Activated naive CD8-positive, alpha-beta T cell treated with anti-CD3 and anti-CD28 coated beads, Interleukin-2, amount 50 U/mL, for 16 hours (primary cell): Measurements from ENCODE around the gene PRKCA.
"Not testable (repeated sequence)": the region's sequence is repeated elsewhere in the genome, so short reads cannot be mapped to it uniquely, and the experiment has no call there.

Experiments
- DNase-seq: peaks from one replicate; pipeline ENCODE4 v3.0.0-alpha.2; 2020; ENCODE audit warnings: low read depth, low spot score

Gene PRKCA

GRCh38 chr17:66485309-66485947 lies 183.0 kb downstream of the PRKCA start:
- no peak for DNase-seq

- no peak for DNase-seq
Observed at GRCh38 chr17:66487121-66487520, 184.7 kb downstream of the PRKCA start.

GRCh38 chr17:66487981-66488468 lies 185.6 kb downstream of the PRKCA start:
- no peak for DNase-seq

GRCh38 chr17:66488864-66489263 lies 186.5 kb downstream of the PRKCA start:
- DNase-seq = no peak

- not testable (repeated sequence) for DNase-seq
Observed at GRCh38 chr17:66489576-66489975, 187.2 kb downstream of the PRKCA start.

- no peak for DNase-seq
Observed at GRCh38 chr17:66491213-66491612, 188.8 kb downstream of the PRKCA start.

GRCh38 chr17:66491665-66492064 lies 189.3 kb downstream of the PRKCA start:
- no peak for DNase-seq

GRCh38 chr17:66492080-66492479 lies 189.7 kb downstream of the PRKCA start:
- DNase-seq = no peak

GRCh38 chr17:66492561-66493005 lies 190.2 kb downstream of the PRKCA start:
- DNase-seq = no peak

GRCh38 chr17:66493283-66494019 lies 191.0 kb downstream of the PRKCA start:
- DNase-seq = no peak

GRCh38 chr17:66494023-66494803 lies 191.8 kb downstream of the PRKCA start:
- no peak for DNase-seq

- no peak for DNase-seq
Observed at GRCh38 chr17:66495035-66495434, 192.6 kb downstream of the PRKCA start.

- no peak for DNase-seq
Observed at GRCh38 chr17:66496306-66496705, 193.9 kb downstream of the PRKCA start.

GRCh38 chr17:66498580-66498979 lies 196.2 kb downstream of the PRKCA start:
- no peak for DNase-seq

- no peak for DNase-seq
Observed at GRCh38 chr17:66506641-66507040, 204.2 kb downstream of the PRKCA start.

GRCh38 chr17:66507103-66507923 lies 204.9 kb downstream of the PRKCA start:
- DNase-seq = no peak

GRCh38 chr17:66507982-66508760 lies 205.8 kb downstream of the PRKCA start:
- no peak for DNase-seq

- peak; percentile 13 for DNase-seq
Observed at GRCh38 chr17:66508896-66509844, 206.8 kb downstream of the PRKCA start.

GRCh38 chr17:66509926-66510325 lies 207.5 kb downstream of the PRKCA start:
- no peak for DNase-seq
